Parathyroid adenoma (tissue), 2 donors: Measurements from ENCODE around the gene BRSK1.

Source experiments
- H2AFZ ChIP-seq: fragments of 300-600 bp; sonication (generic); one replicate; pipeline ENCODE4 v1.7.0; 2017; ENCODE audit warnings: antibody characterized with exemption, mild to moderate bottlenecking
- H3K27ac ChIP-seq: fragments of 300-600 bp; sonication (generic); one replicate; pipeline ENCODE4 v1.7.0; 2017
- H3K27me3 ChIP-seq: fragments of 300-600 bp; sonication (generic); one replicate; pipeline ENCODE4 v1.7.0; 2017; ENCODE audit warnings: low read length; ENCODE audit not compliant: control insufficient read depth, insufficient read depth
- H3K36me3 ChIP-seq: fragments of 300-600 bp; sonication (generic); one replicate; pipeline ENCODE4 v1.7.0; 2017; ENCODE audit warnings: low read length; ENCODE audit not compliant: control insufficient read depth, insufficient read depth
- H3K4me1 ChIP-seq: fragments of 300-600 bp; sonication (generic); one replicate; pipeline ENCODE4 v1.7.0; 2017; ENCODE audit warnings: control low read depth
- H3K4me2 ChIP-seq: fragments of 300-600 bp; sonication (generic); one replicate; pipeline ENCODE4 v1.7.0; 2017; ENCODE audit warnings: low read length
- H3K4me3 ChIP-seq: fragments of 300-600 bp; sonication (generic); one replicate; pipeline ENCODE4 v1.7.0; 2017; ENCODE audit warnings: low read depth, low read length
- H3K79me2 ChIP-seq: fragments of 300-600 bp; sonication (generic); one replicate; pipeline ENCODE4 v1.7.0; 2017; ENCODE audit warnings: control low read depth
- H3K9ac ChIP-seq: fragments of 300-600 bp; sonication (generic); one replicate; pipeline ENCODE4 v1.7.0; 2017; ENCODE audit warnings: mild to moderate bottlenecking
- H3K9me3 ChIP-seq: fragments of 300-600 bp; sonication (generic); one replicate; pipeline ENCODE4 v1.7.0; 2017; ENCODE audit warnings: low read length; ENCODE audit not compliant: control insufficient read depth
- CTCF ChIP-seq: fragments of 300-600 bp; sonication (generic); IDR thresholded peaks from one replicate; pipeline ENCODE4 v1.7.0; 2017; ENCODE audit warnings: antibody characterized with exemption, mild to moderate bottlenecking
- donor health status: primary hyperparathyroidism.

BRSK1 gene

GRCh38 chr19:55333870-55334269 lies 50.1 kb downstream of the BRSK1 start:
- no peak for TF ChIP-seq CTCF
- no peak overlapping the region for H3K27ac ChIP-seq
- H3K9ac ChIP-seq, result no peak overlapping the region

GRCh38 chr19:55336101-55336500 lies 52.3 kb downstream of the BRSK1 start:
- Histone ChIP-seq H3K9me3 (no peaks in the 10 kb centered on the region), H3K4me3 (no peak overlapping the region), H3K36me3 (no peaks in the 10 kb centered on the region), H3K27ac (no peak overlapping the region), H3K4me1 (peaks cover 7% of the 10 kb centered on the region), H2AFZ (no peak overlapping the region), H3K27me3 (no peaks in the 10 kb centered on the region), H3K4me2 (no peak overlapping the region), H3K9ac (no peak overlapping the region), H3K79me2 (peaks cover 4% of the 10 kb centered on the region)
- TF ChIP-seq CTCF, result no peak

More at GRCh38 chr19:55333870-55334269, 50.1 kb downstream of the BRSK1 start:
- Histone ChIP-seq H3K9me3 (no peaks in the 10 kb centered on the region), H3K79me2 (no peaks in the 10 kb centered on the region), H3K4me3 (no peak overlapping the region), H3K27me3 (no peaks in the 10 kb centered on the region), H3K4me1 (peaks cover 7% of the 10 kb centered on the region), H2AFZ (no peak overlapping the region), H3K36me3 (no peaks in the 10 kb centered on the region), H3K4me2 (no peak overlapping the region)

- Histone ChIP-seq H3K9ac (peak within 1 kb of the TSS; percentile 93), H3K4me3 (peak within 1 kb of the TSS; percentile 96), H3K9me3 (no peaks in the 10 kb centered on the region), H3K4me2 (peak within 1 kb of the TSS; percentile 100), H2AFZ (peak within 1 kb of the TSS; percentile 95), H3K27me3 (no peaks in the 10 kb centered on the region), H3K36me3 (no peaks in the 10 kb centered on the region), H3K4me1 (peaks cover 7% of the 10 kb centered on the region), H3K79me2 (peaks cover 4% of the 10 kb centered on the region), H3K27ac (peak within 1 kb of the TSS; percentile 99)
- peak; percentile 55 for TF ChIP-seq CTCF
These were observed 55.5 kb downstream of the BRSK1 start, which contains the start of gene KMT5C for GRCh38 chr19:55339105-55339888. Gene KMT5C (plus strand): TSS chr19:55339876. CDS start chr19:55341937, 2,061 bp downstream.

- peak overlapping the region; percentile 96 for H3K4me3 ChIP-seq
- H3K9ac ChIP-seq, result peak overlapping the region; percentile 13
- H3K79me2 ChIP-seq, result peaks cover 4% of the 10 kb centered on the region
- H3K27me3 ChIP-seq, result no peaks in the 10 kb centered on the region
- H3K9me3 ChIP-seq, result no peaks in the 10 kb centered on the region
- no peak for TF ChIP-seq CTCF
- peaks cover 7% of the 10 kb centered on the region for H3K4me1 ChIP-seq
- peak overlapping the region; percentile 95 for H3K4me2 ChIP-seq
- H2AFZ ChIP-seq, result peak overlapping the region; percentile 50
- peak overlapping the region; percentile 71 for H3K27ac ChIP-seq
- H3K36me3 ChIP-seq, result no peaks in the 10 kb centered on the region
These were observed 56.3 kb downstream of the BRSK1 start for GRCh38 chr19:55339889-55340783.
